Esophagus muscularis mucosa (tissue), 4 donors: ENCODE measurements around the gene NDUFV2.

Experiments
- CTCF ChIP-seq, 3 experiments: fragments of 200-600 bp in 2 of 3; fragments of 450-650 bp in 1 of 3; sonication (generic) in 2 of 3; IDR thresholded peaks; one replicate each; pipeline ENCODE4 v1.5.1; 2017 to 2019; ENCODE audit warnings: antibody characterized with exemption in 3 of 3, mild to moderate bottlenecking in 2 of 3, moderate library complexity in 1 of 3
- EP300 ChIP-seq: sonication (generic); formaldehyde crosslinking; IDR thresholded peaks from one replicate; pipeline ENCODE4 v1.6.1; 2017; ENCODE audit warnings: antibody characterized with exemption
- POLR2AphosphoS5 ChIP-seq, 2 donors: sonication (generic); formaldehyde crosslinking; IDR thresholded peaks; one replicate each; pipeline ENCODE4 v1.6.1; 2017; ENCODE audit warnings: antibody characterized with exemption in 2 of 2

GRCh38 chr18:9140381-9140780 lies 37.9 kb downstream of the NDUFV2 start:
- no peak for TF ChIP-seq POLR2AphosphoS5 (IDR thresholded peaks at IDR 0.05)
- TF ChIP-seq CTCF (IDR thresholded peaks at IDR 0.05): no peak
- TF ChIP-seq EP300: no peak
